NT2/D1 (cell line): ENCODE results near the gene PNN.

Experiments
- SUZ12 ChIP-seq: IDR thresholded peaks from 2 replicates; pipeline ENCODE4 v1.6.1; 2011; ENCODE audit not compliant: insufficient read length, insufficient read depth; ENCODE audit errors: extremely low read depth
- YY1 ChIP-seq: IDR thresholded peaks from 2 replicates; pipeline ENCODE4 v1.6.1; 2011; ENCODE audit not compliant: insufficient read length, insufficient read depth
- ZNF274 ChIP-seq: IDR thresholded peaks from 2 replicates; pipeline ENCODE4 v1.6.1; 2011; ENCODE audit warnings: mild to moderate bottlenecking, low read depth, low read length

DNA sequence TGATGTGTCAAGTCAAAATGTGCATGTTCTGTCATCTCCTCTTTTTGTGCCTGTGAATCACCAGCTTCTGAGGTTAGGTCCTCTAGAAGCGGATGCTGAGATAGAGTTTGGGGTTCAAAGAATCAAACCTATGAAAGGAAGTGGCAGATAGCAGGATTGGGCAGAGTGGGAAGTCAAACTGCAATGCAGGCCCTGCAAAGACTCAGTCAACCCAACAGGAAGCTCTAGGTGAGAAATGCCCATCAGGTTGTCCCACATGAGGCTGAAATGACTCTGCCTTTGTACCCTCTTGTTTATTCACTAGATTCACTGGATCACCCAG lies 54.1 kb downstream of the PNN start:
- TF ChIP-seq ZNF274 (no peak), YY1 (no peak), SUZ12 (no peak)
